DLD1 (cell line): ENCODE results near the gene MAP2K2.
"Not testable (repeated sequence)": the region's sequence is repeated elsewhere in the genome, so short reads cannot be mapped to it uniquely, and the experiment has no call there.

Experiments used
- in situ Hi-C: cut with HindIII; loops from 2 replicates; pipeline ENCODE4 v1.10.0; 2017; ENCODE audit warnings: low sequenced_read_pairs

Gene MAP2K2

GRCh38 chr19:4130744-4131438 is 7.0 kb upstream of the MAP2K2 start:
- in situ Hi-C loops, result no loop called here

- in situ Hi-C loops, result not testable (repeated sequence)
These were observed 5.1 kb upstream of the MAP2K2 start for GRCh38 chr19:4129050-4129449.

GRCh38 chr19:4127322-4127721 is 3.4 kb upstream of the MAP2K2 start:
- in situ Hi-C loops, result not testable (repeated sequence)

GRCh38 chr19:4124638-4125037 is 716 bp upstream of the MAP2K2 start:
- in situ Hi-C loops, result no loop called here

GRCh38 chr19:4122480-4122879 is 1.4 kb downstream of the MAP2K2 start:
- in situ Hi-C loops, result no loop called here

- in situ Hi-C loops, result no loop called here
These were observed 2.1 kb downstream of the MAP2K2 start for GRCh38 chr19:4121815-4122214.

- in situ Hi-C loops, result no loop called here
These were observed 2.7 kb downstream of the MAP2K2 start for GRCh38 chr19:4121273-4121612.

GRCh38 chr19:4120559-4121272 is 3.2 kb downstream of the MAP2K2 start:
- in situ Hi-C loops, result no loop called here

GRCh38 chr19:4119763-4120162 is 4.2 kb downstream of the MAP2K2 start:
- in situ Hi-C loops, result no loop called here

- in situ Hi-C loops, result no loop called here
These were observed 8.0 kb downstream of the MAP2K2 start for GRCh38 chr19:4115818-4116385.

GRCh38 chr19:4115050-4115817 is 8.7 kb downstream of the MAP2K2 start:
- in situ Hi-C loops, result no loop called here

GRCh38 chr19:4114181-4114580 is 9.7 kb downstream of the MAP2K2 start:
- in situ Hi-C loops, result no loop called here

- in situ Hi-C loops, result no loop called here
These were observed 10.4 kb downstream of the MAP2K2 start for GRCh38 chr19:4113398-4114088.

- in situ Hi-C loops, result no loop called here
These were observed 11.6 kb downstream of the MAP2K2 start for GRCh38 chr19:4112367-4112766.

- in situ Hi-C loops, result no loop called here
These were observed 14.3 kb downstream of the MAP2K2 start for GRCh38 chr19:4109626-4109945.

GRCh38 chr19:4108767-4109625 is 14.9 kb downstream of the MAP2K2 start:
- in situ Hi-C loops, result no loop called here

- in situ Hi-C loops, result no loop called here
These were observed 20.9 kb downstream of the MAP2K2 start for GRCh38 chr19:4103080-4103433.

- in situ Hi-C loops, result no loop called here
These were observed 21.4 kb downstream of the MAP2K2 start for GRCh38 chr19:4102339-4103079.

GRCh38 chr19:4101496-4101770 is 22.5 kb downstream of the MAP2K2 start:
- in situ Hi-C loops, result no loop called here
